HepG2 (cell line): ENCODE measurements around the gene CAMK4. TPM values are rescaled to one million over a fixed set of nuclear protein-coding genes. Genes with fewer than 3 reads are reported as not detected.

Source experiments
- ADNP ChIP-seq: sonication (generic); formaldehyde crosslinking; IDR thresholded peaks from 2 replicates; pipeline ENCODE4 v1.4.0; 2020; ENCODE audit warnings: missing genetic modification reagents
- CEBPZ ChIP-seq: IDR thresholded peaks from 2 replicates; pipeline ENCODE4 v1.6.1; 2012; ENCODE audit warnings: low read length, improper control_type of control experiment
- E2F1 ChIP-seq: sonication (generic); formaldehyde crosslinking; IDR thresholded peaks from 2 replicates; pipeline ENCODE4 v1.5.0; 2020; ENCODE audit warnings: missing genetic modification reagents
- NAIF1 ChIP-seq: sonication (generic); formaldehyde crosslinking; IDR thresholded peaks from 2 replicates; pipeline ENCODE4 v1.5.0; 2020; ENCODE audit warnings: mild to moderate bottlenecking, missing genetic modification reagents, borderline replicate concordance
- SRY ChIP-seq: sonication (generic); formaldehyde crosslinking; IDR thresholded peaks from 2 replicates; pipeline ENCODE4 v1.8.0; 2022; ENCODE audit warnings: mild to moderate bottlenecking, missing genetic modification reagents
- ZKSCAN1 ChIP-seq: fragments of 150-350 bp; IDR thresholded peaks from 2 replicates; pipeline ENCODE4 v1.6.1; 2014; ENCODE audit warnings: low read length
- ZNF557 ChIP-seq: sonication (generic); formaldehyde crosslinking; IDR thresholded peaks from 2 replicates; pipeline ENCODE4 v1.4.0; 2020; ENCODE audit warnings: missing genetic modification reagents
- polyA plus RNA-seq, 8 experiments: library from polyadenylated mRNA; depleted of rRNA in 3 of 8; stranded (reverse) in 7 of 8; unstranded in 1 of 8; fragments of >200 nt; fragmentation: Illumina TruSeq in 4 of 8; extraction: Trizol in 4 of 8; gene quantifications; 2 replicates each; pipeline versions ENCODE4 v1.2.1 to v1.2.3, GENCODE V29; 2011 to 2016; ENCODE audit warnings: low read depth in 4 of 8, missing spikeins in 1 of 8, mixed read lengths in 1 of 8; ENCODE audit not compliant: insufficient read depth in 1 of 8
- total RNA-seq, 5 experiments: library from RNA; depleted of rRNA; stranded (reverse); fragments of >200 nt; fragmentation: Illumina TruSeq; extraction: Trizol; gene quantifications; 2 replicates each; pipeline ENCODE4 v1.2.3, GENCODE V29; 2016; ENCODE audit warnings: low read depth in 1 of 5
- TF ChIP-seq, protein P1 (sequence below): sonication (generic); formaldehyde crosslinking; IDR thresholded peaks from 2 replicates; pipeline ENCODE4 v1.4.0; 2020; ENCODE audit warnings: missing genetic modification reagents, low read depth, mild to moderate bottlenecking, borderline replicate concordance
- TF ChIP-seq, protein P2 (sequence below): sonication (generic); formaldehyde crosslinking; IDR thresholded peaks from 2 replicates; pipeline ENCODE4 v1.9.0; 2021; ENCODE audit warnings: missing genetic modification reagents, mild to moderate bottlenecking, borderline replicate concordance
- TF ChIP-seq, protein P3 (sequence below): IDR thresholded peaks from 2 replicates; pipeline ENCODE4 v1.6.1; 2016; ENCODE audit warnings: missing biosample characterization, missing genetic modification reagents, low read depth

CAMK4 gene
- total and polyA plus RNA-seq, 2 of the 13 experiments (the other 11 are each of a cell fraction or from before 2014, with no cell fraction given), result not detected

- TF ChIP-seq, protein P1, sequence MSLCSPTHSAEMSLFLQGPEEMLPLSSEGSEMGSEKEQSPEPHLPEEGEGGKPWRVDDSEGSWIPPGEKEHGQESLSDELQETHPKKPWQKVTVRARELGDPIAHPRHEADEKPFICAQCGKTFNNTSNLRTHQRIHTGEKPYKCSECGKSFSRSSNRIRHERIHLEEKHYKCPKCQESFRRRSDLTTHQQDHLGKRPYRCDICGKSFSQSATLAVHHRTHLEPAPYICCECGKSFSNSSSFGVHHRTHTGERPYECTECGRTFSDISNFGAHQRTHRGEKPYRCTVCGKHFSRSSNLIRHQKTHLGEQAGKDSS, result no peak
- TF ChIP-seq NAIF1 (CRISPR knock-in tag) (no peak), ZKSCAN1 (no peak), E2F1 (no peak), ZNF557 (CRISPR knock-in tag) (no peak), SRY (CRISPR knock-in tag) (no peak), CEBPZ (no peak), ADNP (no peak)
- TF ChIP-seq, protein P2, sequence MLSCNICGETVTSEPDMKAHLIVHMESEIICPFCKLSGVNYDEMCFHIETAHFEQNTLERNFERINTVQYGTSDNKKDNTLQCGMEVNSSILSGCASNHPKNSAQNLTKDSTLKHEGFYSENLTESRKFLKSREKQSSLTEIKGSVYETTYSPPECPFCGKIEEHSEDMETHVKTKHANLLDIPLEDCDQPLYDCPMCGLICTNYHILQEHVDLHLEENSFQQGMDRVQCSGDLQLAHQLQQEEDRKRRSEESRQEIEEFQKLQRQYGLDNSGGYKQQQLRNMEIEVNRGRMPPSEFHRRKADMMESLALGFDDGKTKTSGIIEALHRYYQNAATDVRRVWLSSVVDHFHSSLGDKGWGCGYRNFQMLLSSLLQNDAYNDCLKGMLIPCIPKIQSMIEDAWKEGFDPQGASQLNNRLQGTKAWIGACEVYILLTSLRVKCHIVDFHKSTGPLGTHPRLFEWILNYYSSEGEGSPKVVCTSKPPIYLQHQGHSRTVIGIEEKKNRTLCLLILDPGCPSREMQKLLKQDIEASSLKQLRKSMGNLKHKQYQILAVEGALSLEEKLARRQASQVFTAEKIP (CRISPR knock-in tag), result no peak
- TF ChIP-seq, protein P3, sequence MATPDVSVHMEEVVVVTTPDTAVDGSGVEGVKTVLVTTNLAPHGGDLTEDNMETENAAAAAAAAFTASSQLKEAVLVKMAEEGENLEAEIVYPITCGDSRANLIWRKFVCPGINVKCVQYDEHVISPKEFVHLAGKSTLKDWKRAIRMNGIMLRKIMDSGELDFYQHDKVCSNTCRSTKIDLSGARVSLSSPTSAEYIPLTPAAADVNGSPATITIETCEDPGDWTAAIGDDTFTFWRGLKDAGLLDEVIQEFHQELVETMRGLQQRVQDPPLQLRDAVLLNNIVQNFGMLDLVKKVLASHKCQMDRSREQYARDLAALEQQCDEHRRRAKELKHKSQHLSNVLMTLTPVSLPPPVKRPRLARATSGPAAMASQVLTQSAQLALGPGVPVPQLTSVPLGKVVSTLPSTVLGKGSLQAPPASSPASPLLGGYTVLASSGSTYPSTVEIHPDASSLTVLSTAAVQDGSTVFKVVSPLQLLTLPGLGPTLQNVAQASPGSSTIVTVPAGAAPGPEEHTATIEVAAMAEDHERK (CRISPR knock-in tag), result no peak
These were observed 38.6 kb downstream of the CAMK4 start (continued) for GRCh38 chr5:111262815-111263214.
